Astrocyte of the spinal cord (primary cell): ENCODE data around the gene CIAO2A.
A peak's percentile ranks its signal among the peaks of the same experiment; 100 is the strongest.
"Not testable (repeated sequence)": the region's sequence is repeated elsewhere in the genome, so short reads cannot be mapped to it uniquely, and the experiment has no call there.

Source experiments
- DNase-seq: peaks from one replicate; pipeline ENCODE4 v3.0.0; 2011; ENCODE audit warnings: low read depth, low spot score
- H3K4me3 ChIP-seq: 2 replicates; pipeline ENCODE4 v1.5.1; 2011; ENCODE audit warnings: low read depth, mild to moderate bottlenecking, low read length, moderate library complexity
- CTCF ChIP-seq: IDR thresholded peaks from 2 replicates; pipeline ENCODE4 v1.5.1; 2012; ENCODE audit warnings: low read depth, mild to moderate bottlenecking, low read length, inconsistent platforms
- in situ Hi-C: cut with HindIII; loops from 2 replicates; pipeline ENCODE4 v1.10.0; 2017; ENCODE audit warnings: low sequenced_read_pairs

Gene CIAO2A

GRCh38 chr15:64092075-64092820, 1.4 kb downstream of the CIAO2A start:
- DNase-seq = no peak
- H3K4me3 ChIP-seq = peak overlapping the region; percentile 69
- TF ChIP-seq CTCF = no peak
- in situ Hi-C loops = no loop called here

- in situ Hi-C loops = no loop called here
- DNase-seq = no peak
- no peak overlapping the region for H3K4me3 ChIP-seq
- TF ChIP-seq CTCF = no peak
These were observed 3.1 kb downstream of the CIAO2A start for GRCh38 chr15:64090527-64090926.

GRCh38 chr15:64089543-64090280, 3.9 kb downstream of the CIAO2A start:
- H3K4me3 ChIP-seq = no peak overlapping the region
- in situ Hi-C loops = no loop called here
- TF ChIP-seq CTCF = no peak
- DNase-seq = no peak

- H3K4me3 ChIP-seq = no peak overlapping the region
- no peak for DNase-seq
- no peak for TF ChIP-seq CTCF
- in situ Hi-C loops = no loop called here
These were observed 10.9 kb downstream of the CIAO2A start for GRCh38 chr15:64082757-64083156.

GRCh38 chr15:64073496-64073895, 20.1 kb downstream of the CIAO2A start:
- H3K4me3 ChIP-seq, DNase-seq, in situ Hi-C loops: not testable (repeated sequence)

- in situ Hi-C loops = no loop called here
- no peak for DNase-seq
- TF ChIP-seq CTCF = no peak
- H3K4me3 ChIP-seq = no peak overlapping the region
These were observed 20.8 kb downstream of the CIAO2A start for GRCh38 chr15:64072812-64073211.
